ENCODE results near the gene CAPZA2.

DNA sequence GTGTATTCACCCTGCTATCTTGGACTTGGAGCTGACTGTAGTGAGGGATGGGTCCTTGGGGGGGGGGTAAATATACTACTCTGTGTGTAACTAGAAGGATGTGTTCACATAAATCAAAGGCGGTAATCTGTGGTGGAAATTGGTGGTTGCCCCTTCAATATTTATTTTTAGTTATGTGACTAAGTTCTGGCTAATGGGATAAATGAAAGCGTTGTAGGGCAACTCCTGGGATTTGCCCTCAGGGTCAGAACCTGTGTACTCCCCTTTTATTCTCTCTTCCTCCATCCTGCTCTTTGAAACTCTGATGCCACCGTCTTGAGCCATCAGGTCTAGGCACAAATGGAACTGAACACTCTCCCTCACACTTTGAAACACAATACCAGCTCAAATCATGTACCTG, 66.6 kb downstream of the CAPZA2 start:
- TF ChIP-seq, protein P1, sequence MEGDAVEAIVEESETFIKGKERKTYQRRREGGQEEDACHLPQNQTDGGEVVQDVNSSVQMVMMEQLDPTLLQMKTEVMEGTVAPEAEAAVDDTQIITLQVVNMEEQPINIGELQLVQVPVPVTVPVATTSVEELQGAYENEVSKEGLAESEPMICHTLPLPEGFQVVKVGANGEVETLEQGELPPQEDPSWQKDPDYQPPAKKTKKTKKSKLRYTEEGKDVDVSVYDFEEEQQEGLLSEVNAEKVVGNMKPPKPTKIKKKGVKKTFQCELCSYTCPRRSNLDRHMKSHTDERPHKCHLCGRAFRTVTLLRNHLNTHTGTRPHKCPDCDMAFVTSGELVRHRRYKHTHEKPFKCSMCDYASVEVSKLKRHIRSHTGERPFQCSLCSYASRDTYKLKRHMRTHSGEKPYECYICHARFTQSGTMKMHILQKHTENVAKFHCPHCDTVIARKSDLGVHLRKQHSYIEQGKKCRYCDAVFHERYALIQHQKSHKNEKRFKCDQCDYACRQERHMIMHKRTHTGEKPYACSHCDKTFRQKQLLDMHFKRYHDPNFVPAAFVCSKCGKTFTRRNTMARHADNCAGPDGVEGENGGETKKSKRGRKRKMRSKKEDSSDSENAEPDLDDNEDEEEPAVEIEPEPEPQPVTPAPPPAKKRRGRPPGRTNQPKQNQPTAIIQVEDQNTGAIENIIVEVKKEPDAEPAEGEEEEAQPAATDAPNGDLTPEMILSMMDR (IDR thresholded peaks at IDR 0.05) = no peak
- no peak for TF ChIP-seq POLR2A (IDR thresholded peaks at IDR 0.05)

Data from heart left ventricle (tissue), 13 donors.